ENCODE measurements around the gene MMADHC.

DNA sequence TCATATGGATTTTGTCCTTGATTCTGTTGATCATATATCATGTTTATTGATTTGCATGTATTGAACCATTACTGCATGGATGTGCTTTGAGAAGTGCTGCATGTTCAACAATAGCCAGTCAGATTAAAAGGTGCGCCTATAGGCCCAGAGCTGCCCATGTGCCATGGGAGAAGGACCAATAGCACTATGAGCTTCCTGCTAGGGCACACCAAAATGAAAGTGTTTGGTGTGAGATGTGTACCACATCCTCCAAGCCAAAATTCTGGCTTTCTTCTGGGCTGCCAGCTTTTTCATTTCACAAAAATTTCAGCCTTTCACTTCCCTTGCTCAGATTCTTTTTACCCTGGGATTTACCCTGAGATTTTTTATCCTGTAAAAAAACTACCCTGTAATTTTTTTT is 34.8 kb upstream of the MMADHC start:
- TF ChIP-seq, protein P1, sequence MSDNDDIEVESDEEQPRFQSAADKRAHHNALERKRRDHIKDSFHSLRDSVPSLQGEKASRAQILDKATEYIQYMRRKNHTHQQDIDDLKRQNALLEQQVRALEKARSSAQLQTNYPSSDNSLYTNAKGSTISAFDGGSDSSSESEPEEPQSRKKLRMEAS (IDR thresholded peaks at IDR 0.05) = no peak
- TF ChIP-seq, protein P2, sequence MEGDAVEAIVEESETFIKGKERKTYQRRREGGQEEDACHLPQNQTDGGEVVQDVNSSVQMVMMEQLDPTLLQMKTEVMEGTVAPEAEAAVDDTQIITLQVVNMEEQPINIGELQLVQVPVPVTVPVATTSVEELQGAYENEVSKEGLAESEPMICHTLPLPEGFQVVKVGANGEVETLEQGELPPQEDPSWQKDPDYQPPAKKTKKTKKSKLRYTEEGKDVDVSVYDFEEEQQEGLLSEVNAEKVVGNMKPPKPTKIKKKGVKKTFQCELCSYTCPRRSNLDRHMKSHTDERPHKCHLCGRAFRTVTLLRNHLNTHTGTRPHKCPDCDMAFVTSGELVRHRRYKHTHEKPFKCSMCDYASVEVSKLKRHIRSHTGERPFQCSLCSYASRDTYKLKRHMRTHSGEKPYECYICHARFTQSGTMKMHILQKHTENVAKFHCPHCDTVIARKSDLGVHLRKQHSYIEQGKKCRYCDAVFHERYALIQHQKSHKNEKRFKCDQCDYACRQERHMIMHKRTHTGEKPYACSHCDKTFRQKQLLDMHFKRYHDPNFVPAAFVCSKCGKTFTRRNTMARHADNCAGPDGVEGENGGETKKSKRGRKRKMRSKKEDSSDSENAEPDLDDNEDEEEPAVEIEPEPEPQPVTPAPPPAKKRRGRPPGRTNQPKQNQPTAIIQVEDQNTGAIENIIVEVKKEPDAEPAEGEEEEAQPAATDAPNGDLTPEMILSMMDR (IDR thresholded peaks at IDR 0.05; ENCODE audit: low read depth, low read length, missing input control) = no peak
- TF ChIP-seq YY1 (IDR thresholded peaks at IDR 0.05) = no peak
- TF ChIP-seq RAD21 (IDR thresholded peaks at IDR 0.05) = no peak
- TF ChIP-seq JUND (IDR thresholded peaks at IDR 0.05) = no peak
- TF ChIP-seq, protein P3, sequence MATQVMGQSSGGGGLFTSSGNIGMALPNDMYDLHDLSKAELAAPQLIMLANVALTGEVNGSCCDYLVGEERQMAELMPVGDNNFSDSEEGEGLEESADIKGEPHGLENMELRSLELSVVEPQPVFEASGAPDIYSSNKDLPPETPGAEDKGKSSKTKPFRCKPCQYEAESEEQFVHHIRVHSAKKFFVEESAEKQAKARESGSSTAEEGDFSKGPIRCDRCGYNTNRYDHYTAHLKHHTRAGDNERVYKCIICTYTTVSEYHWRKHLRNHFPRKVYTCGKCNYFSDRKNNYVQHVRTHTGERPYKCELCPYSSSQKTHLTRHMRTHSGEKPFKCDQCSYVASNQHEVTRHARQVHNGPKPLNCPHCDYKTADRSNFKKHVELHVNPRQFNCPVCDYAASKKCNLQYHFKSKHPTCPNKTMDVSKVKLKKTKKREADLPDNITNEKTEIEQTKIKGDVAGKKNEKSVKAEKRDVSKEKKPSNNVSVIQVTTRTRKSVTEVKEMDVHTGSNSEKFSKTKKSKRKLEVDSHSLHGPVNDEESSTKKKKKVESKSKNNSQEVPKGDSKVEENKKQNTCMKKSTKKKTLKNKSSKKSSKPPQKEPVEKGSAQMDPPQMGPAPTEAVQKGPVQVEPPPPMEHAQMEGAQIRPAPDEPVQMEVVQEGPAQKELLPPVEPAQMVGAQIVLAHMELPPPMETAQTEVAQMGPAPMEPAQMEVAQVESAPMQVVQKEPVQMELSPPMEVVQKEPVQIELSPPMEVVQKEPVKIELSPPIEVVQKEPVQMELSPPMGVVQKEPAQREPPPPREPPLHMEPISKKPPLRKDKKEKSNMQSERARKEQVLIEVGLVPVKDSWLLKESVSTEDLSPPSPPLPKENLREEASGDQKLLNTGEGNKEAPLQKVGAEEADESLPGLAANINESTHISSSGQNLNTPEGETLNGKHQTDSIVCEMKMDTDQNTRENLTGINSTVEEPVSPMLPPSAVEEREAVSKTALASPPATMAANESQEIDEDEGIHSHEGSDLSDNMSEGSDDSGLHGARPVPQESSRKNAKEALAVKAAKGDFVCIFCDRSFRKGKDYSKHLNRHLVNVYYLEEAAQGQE (IDR thresholded peaks at IDR 0.05) = no peak

Measured in liver (tissue), 3 donors.